ENCODE data around the gene EPHA3. TPM values are rescaled to one million over a fixed set of nuclear protein-coding genes. Genes with fewer than 3 reads are reported as not detected.

The EPHA3 gene
- total and polyA plus RNA-seq, 2 donors (not counting 3 experiments of a cell fraction or from before 2014, with no cell fraction given) = not detected

DNA sequence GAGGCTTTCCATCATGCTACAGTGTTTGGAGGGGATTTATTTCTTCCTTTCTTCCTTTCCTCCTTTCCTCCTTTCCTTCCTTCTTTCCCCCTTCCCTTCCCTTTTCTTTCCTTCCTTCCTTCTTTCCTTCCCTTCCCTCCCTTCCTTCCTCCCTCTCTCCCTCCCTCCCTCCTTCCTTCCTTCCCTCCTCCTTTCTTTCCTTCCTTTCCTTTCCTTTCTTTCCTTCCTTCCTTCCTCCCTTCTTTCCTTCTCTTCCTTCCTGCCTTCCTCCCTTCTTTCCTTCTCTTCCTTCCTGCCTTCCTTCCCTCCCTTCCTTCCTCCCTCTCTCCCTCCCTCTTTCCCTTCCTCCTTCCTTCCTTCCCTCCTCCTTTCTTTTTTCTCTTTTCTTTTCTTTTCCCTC lies 127.2 kb downstream of the EPHA3 start:
- FAIRE-seq = no peak
- Histone ChIP-seq H3K4me2 (ENCODE audit: insufficient read depth, low read length) (no peak overlapping the region), H3K4me1 (ENCODE audit: control insufficient read depth, extremely low read depth, insufficient read depth, low read length) (no peaks in the 10 kb centered on the region), H3K27ac (ENCODE audit: insufficient read depth, low read depth, low read length) (no peak overlapping the region), H3K4me3 (replicated peaks in 1 of 3; ENCODE audit: insufficient read depth in 1 of 3, low read depth in 1 of 3, low read length in 3 of 3) (no peak overlapping the region), H3K9ac (replicated peaks; ENCODE audit: extremely low read depth, insufficient read depth, low read length) (no peak overlapping the region), H3K79me2 (ENCODE audit: control insufficient read depth, insufficient read depth, low read length) (no peaks in the 10 kb centered on the region), H2AFZ (ENCODE audit: low read depth, low read length) (no peak overlapping the region), H3K9me1 (replicated peaks; ENCODE audit: control insufficient read depth, extremely low read depth, insufficient read depth, low read length) (no peaks in the 10 kb centered on the region), H3K9me3 (replicated peaks; ENCODE audit: control insufficient read depth, insufficient read depth, low read length) (peaks cover 5% of the 10 kb centered on the region), H4K20me1 (replicated peaks; ENCODE audit: control insufficient read depth, extremely low read depth, insufficient read depth, low read length) (no peaks in the 10 kb centered on the region), H3K27me3 (ENCODE audit: control insufficient read depth in 2 of 2, insufficient read depth in 2 of 2, low read length in 2 of 2) (no peaks in the 10 kb centered on the region), H3K36me3 (ENCODE audit: control insufficient read depth in 2 of 2, extremely low read depth in 1 of 2, insufficient read depth in 2 of 2, low read length in 2 of 2) (no peaks in the 10 kb centered on the region)
- no peak for DNase-seq (ENCODE audit: low read depth, low spot score)
- CTCF ChIA-PET = no interaction called here
- no TSS peak for BruUV-seq (replicated peaks)
- POLR2A ChIA-PET = no interaction called here
- dilution Hi-C loops (cut with MboI; ENCODE audit: extremely low pct_ligation_motif_present, low sequenced_read_pairs) = no loop called here
- intact Hi-C loops (cut with micrococcal nuclease) = no loop called here
- TF ChIP-seq EZH2 (IDR thresholded peaks at IDR 0.05; ENCODE audit: borderline replicate concordance, low read depth, low read length, severe bottlenecking) (no peak), JUN (IDR thresholded peaks at IDR 0.05; ENCODE audit: borderline replicate concordance, insufficient read depth, insufficient read length, low read depth) (no peak), MYC (IDR thresholded peaks at IDR 0.05; ENCODE audit: low read depth, low read length) (no peak), POLR2AphosphoS5 (IDR thresholded peaks at IDR 0.05; ENCODE audit: insufficient read depth, low read depth, low read length) (no peak), POLR2A (IDR thresholded peaks at IDR 0.05; ENCODE audit: low read depth, low read length) (no peak), FOS (IDR thresholded peaks at IDR 0.05; ENCODE audit: borderline replicate concordance, insufficient read depth, low read length) (no peak), MAX (IDR thresholded peaks at IDR 0.05; ENCODE audit: insufficient read depth, insufficient read length) (no peak), GATA2 (IDR thresholded peaks at IDR 0.05; ENCODE audit: insufficient read depth, insufficient read length, low read depth, low read length) (no peak)
- TF ChIP-seq, protein P1, sequence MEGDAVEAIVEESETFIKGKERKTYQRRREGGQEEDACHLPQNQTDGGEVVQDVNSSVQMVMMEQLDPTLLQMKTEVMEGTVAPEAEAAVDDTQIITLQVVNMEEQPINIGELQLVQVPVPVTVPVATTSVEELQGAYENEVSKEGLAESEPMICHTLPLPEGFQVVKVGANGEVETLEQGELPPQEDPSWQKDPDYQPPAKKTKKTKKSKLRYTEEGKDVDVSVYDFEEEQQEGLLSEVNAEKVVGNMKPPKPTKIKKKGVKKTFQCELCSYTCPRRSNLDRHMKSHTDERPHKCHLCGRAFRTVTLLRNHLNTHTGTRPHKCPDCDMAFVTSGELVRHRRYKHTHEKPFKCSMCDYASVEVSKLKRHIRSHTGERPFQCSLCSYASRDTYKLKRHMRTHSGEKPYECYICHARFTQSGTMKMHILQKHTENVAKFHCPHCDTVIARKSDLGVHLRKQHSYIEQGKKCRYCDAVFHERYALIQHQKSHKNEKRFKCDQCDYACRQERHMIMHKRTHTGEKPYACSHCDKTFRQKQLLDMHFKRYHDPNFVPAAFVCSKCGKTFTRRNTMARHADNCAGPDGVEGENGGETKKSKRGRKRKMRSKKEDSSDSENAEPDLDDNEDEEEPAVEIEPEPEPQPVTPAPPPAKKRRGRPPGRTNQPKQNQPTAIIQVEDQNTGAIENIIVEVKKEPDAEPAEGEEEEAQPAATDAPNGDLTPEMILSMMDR (IDR thresholded peaks at IDR 0.05; ENCODE audit: extremely low read depth in 1 of 2, insufficient read depth in 1 of 2, low read depth in 1 of 2, low read length in 2 of 2) = no peak
